GM21786 (cell line): ENCODE data around the gene GRIK5.
"Not testable (repeated sequence)": the region's sequence is repeated elsewhere in the genome, so short reads cannot be mapped to it uniquely, and the experiment has no call there.

Experiments
- ATAC-seq: cut with Tn5 transposase; IDR thresholded peaks from one replicate; pipeline ENCODE4 v1.9.1; 2021; ENCODE audit not compliant: unreplicated experiment

Gene GRIK5

GRCh38 chr19:42051166-42052115 is 18.6 kb downstream of the GRIK5 start:
- no peak for ATAC-seq

- no peak for ATAC-seq
Measured at GRCh38 chr19:42048992-42049391, 21.0 kb downstream of the GRIK5 start.

GRCh38 chr19:42045575-42045974 is 24.4 kb downstream of the GRIK5 start:
- no peak for ATAC-seq

- ATAC-seq = no peak
Measured at GRCh38 chr19:42042455-42043170, 27.4 kb downstream of the GRIK5 start.

- not testable (repeated sequence) for ATAC-seq
Measured at GRCh38 chr19:42040491-42040890, 29.5 kb downstream of the GRIK5 start.

GRCh38 chr19:42040031-42040430 is 30.0 kb downstream of the GRIK5 start:
- no peak for ATAC-seq

GRCh38 chr19:42038666-42039065 is 31.3 kb downstream of the GRIK5 start:
- no peak for ATAC-seq

GRCh38 chr19:42037649-42038048 is 32.4 kb downstream of the GRIK5 start:
- no peak for ATAC-seq

- ATAC-seq = not testable (repeated sequence)
Measured at GRCh38 chr19:42034640-42035391, 35.2 kb downstream of the GRIK5 start.

- ATAC-seq = no peak
Measured at GRCh38 chr19:42033413-42033812, 36.6 kb downstream of the GRIK5 start.

- no peak for ATAC-seq
Measured at GRCh38 chr19:42032431-42032830, 37.6 kb downstream of the GRIK5 start.

GRCh38 chr19:42030645-42031440 is 39.2 kb downstream of the GRIK5 start:
- ATAC-seq = no peak

GRCh38 chr19:42028304-42029216 is 41.4 kb downstream of the GRIK5 start:
- ATAC-seq = no peak

GRCh38 chr19:42024622-42025111 is 45.3 kb downstream of the GRIK5 start:
- no peak for ATAC-seq

GRCh38 chr19:42023943-42024260 is 46.1 kb downstream of the GRIK5 start:
- no peak for ATAC-seq

- ATAC-seq = no peak
Measured at GRCh38 chr19:42023121-42023942, 46.7 kb downstream of the GRIK5 start.

- ATAC-seq = no peak
Measured at GRCh38 chr19:42022616-42023015, 47.4 kb downstream of the GRIK5 start.

- no peak for ATAC-seq
Measured at GRCh38 chr19:42021185-42021584, 48.8 kb downstream of the GRIK5 start.
